K562 (cell line): Measurements from ENCODE around the gene GCG. TPM values are rescaled to one million over a fixed set of nuclear protein-coding genes. Genes with fewer than 3 reads are reported as not detected.

Experiments
- ATAC-seq: fragments of 200-7000 bp; cut with Tn5 transposase; 3 replicates; pipeline ENCODE4 v1.9.1; 2020; ENCODE audit warnings: moderate library complexity
- BruUV-seq: library from RNA; stranded (reverse); fragments of 400-500 nt; replicated peaks from 2 replicates; lab custom pipeline; 2021; lab: Mats Ljungman, UMichigan
- CTCF ChIA-PET: fragments of 300-600 bp; formaldehyde crosslinking; extraction: SDS; loops from one replicate; lab custom pipeline; 2021; ENCODE audit warnings: low intra/inter-chr PET ratio; lab: Yijun Ruan, JAX
- POLR2A ChIA-PET: fragments of 300-600, 350-650 bp; sonication (Branson Sonifier 250); formaldehyde crosslinking; extraction: SDS; loops from one replicate; lab custom pipeline; 2021; ENCODE audit warnings: antibody characterized with exemption, inconsistent platforms; lab: Yijun Ruan, JAX
- DNase-seq, 4 experiments: peaks; one replicate each; pipeline versions ENCODE4 v3.0.0 to v3.0.0-alpha.2; 2011 to 2018; ENCODE audit warnings: low spot score in 3 of 4, mixed read lengths in 3 of 4; ENCODE audit errors: extremely low read depth in 1 of 4
- FAIRE-seq: peaks from 2 replicates; lab custom pipeline; 2011; peaks lifted over from hg19 to GRCh38; lab: Jason Lieb, UNC
- H2AFZ ChIP-seq: 2 replicates; pipeline ENCODE4 v1.6.0; 2011; ENCODE audit warnings: low read depth, low read length, control low read depth, inconsistent platforms
- H3K27ac ChIP-seq: fragments of 200-600 bp; 3 replicates; pipeline ENCODE4 v1.8.0; 2011; ENCODE audit warnings: low read depth, mild to moderate bottlenecking, control low read depth, inconsistent platforms, low read length, moderate library complexity, mixed read lengths; ENCODE audit errors: extremely low read depth
- H3K27me3 ChIP-seq, 2 experiments: fragments of 300-600 bp in 1 of 2; 2 replicates in 1 of 2; 3 replicates in 1 of 2; pipeline versions ENCODE4 v1.6.0 to v1.8.0; 2011; ENCODE audit warnings: inconsistent platforms in 2 of 2, low read length in 2 of 2, mild to moderate bottlenecking in 1 of 2, mixed read lengths in 1 of 2, moderate library complexity in 1 of 2; ENCODE audit not compliant: control insufficient read depth in 2 of 2, insufficient read depth in 2 of 2
- H3K36me3 ChIP-seq: fragments of 300-600 bp; 3 replicates; pipeline ENCODE4 v1.8.0; 2011; ENCODE audit warnings: mild to moderate bottlenecking, low read length, inconsistent platforms; ENCODE audit not compliant: control insufficient read depth, insufficient read depth
- H3K4me1 ChIP-seq, 2 experiments: fragments of 200-600 bp in 1 of 2; replicated peaks in 1 of 2; 2 replicates in 1 of 2; 3 replicates in 1 of 2; pipeline versions ENCODE4 v1.5.1 to v1.8.0; 2011; ENCODE audit warnings: inconsistent platforms in 2 of 2, low read length in 2 of 2, mild to moderate bottlenecking in 1 of 2, mixed read lengths in 1 of 2, moderate library complexity in 1 of 2; ENCODE audit not compliant: control insufficient read depth in 2 of 2, insufficient read depth in 2 of 2
- H3K4me2 ChIP-seq: 2 replicates; pipeline ENCODE4 v1.6.1; 2011; ENCODE audit warnings: low read length, control low read depth, inconsistent platforms, mixed read lengths; ENCODE audit not compliant: insufficient read depth
- H3K4me3 ChIP-seq: fragments of 200-600 bp; sonication (generic), shearing (Covaris generic); 2 replicates; pipeline ENCODE4 v1.5.1; 2016; ENCODE audit warnings: control low read depth, inconsistent platforms
- H3K79me2 ChIP-seq: fragments of 200-600 bp; 3 replicates; pipeline ENCODE4 v1.8.0; 2011; ENCODE audit warnings: low read length, inconsistent platforms; ENCODE audit not compliant: control insufficient read depth, insufficient read depth
- H3K9ac ChIP-seq, 2 experiments: 2 replicates each; pipeline versions ENCODE4 v1.6.0 to v1.6.1; 2011; ENCODE audit warnings: low read depth in 2 of 2, low read length in 2 of 2, control low read depth in 1 of 2, inconsistent platforms in 1 of 2, mild to moderate bottlenecking in 1 of 2, mixed read lengths in 1 of 2; ENCODE audit not compliant: insufficient read depth in 1 of 2
- H3K9me1 ChIP-seq: one replicate; pipeline ENCODE4 v1.6.0; 2011; ENCODE audit warnings: inconsistent platforms, mild to moderate bottlenecking, low read length, moderate library complexity; ENCODE audit not compliant: control insufficient read depth, insufficient read depth
- H3K9me3 ChIP-seq: replicated peaks from 2 replicates; pipeline ENCODE4 v1.5.1; 2011; ENCODE audit warnings: low read depth, low read length, inconsistent platforms; ENCODE audit not compliant: control insufficient read depth, insufficient read depth
- H4K20me1 ChIP-seq: replicated peaks from 2 replicates; pipeline ENCODE4 v1.6.1; 2011; ENCODE audit warnings: low read length, inconsistent platforms, mixed read lengths; ENCODE audit not compliant: control insufficient read depth, insufficient read depth
- ARID4B ChIP-seq: sonication (generic); formaldehyde crosslinking; IDR thresholded peaks from 2 replicates; pipeline ENCODE4 v1.8.0; 2022; ENCODE audit warnings: mild to moderate bottlenecking, missing genetic modification reagents
- EP400 ChIP-seq: fragments of 450-650 bp; IDR thresholded peaks from 2 replicates; pipeline ENCODE4 v1.6.1; 2017; ENCODE audit warnings: antibody characterized with exemption, mild to moderate bottlenecking, moderate library complexity
- HMGXB4 ChIP-seq: sonication (generic); formaldehyde crosslinking; IDR thresholded peaks from 2 replicates; pipeline ENCODE4 v1.8.1; 2023; ENCODE audit warnings: mild to moderate bottlenecking, missing genetic modification reagents
- MLLT1 ChIP-seq, 2 experiments: fragments of 450-650 bp; IDR thresholded peaks; 2 replicates each; pipeline ENCODE4 v1.6.1; 2016
- NFE2L1 ChIP-seq: fragments of 450-650 bp; IDR thresholded peaks from 2 replicates; pipeline ENCODE4 v1.6.1; 2016; ENCODE audit warnings: missing genetic modification characterization, low read depth, mild to moderate bottlenecking, missing compliant biosample characterization, moderate library complexity, borderline replicate concordance
- NFIC ChIP-seq: fragments of 450-650 bp; IDR thresholded peaks from 2 replicates; pipeline ENCODE4 v1.6.1; 2017; ENCODE audit warnings: mild to moderate bottlenecking, inconsistent platforms
- OTX1 ChIP-seq: fragments of 450-650 bp; formaldehyde crosslinking; IDR thresholded peaks from 2 replicates; pipeline ENCODE4 v1.4.0; 2022; ENCODE audit warnings: mild to moderate bottlenecking
- TCF7 ChIP-seq: sonication (generic); IDR thresholded peaks from 2 replicates; pipeline ENCODE4 v1.6.1; 2016; ENCODE audit warnings: antibody characterized with exemption, borderline replicate concordance
- ZNF239 ChIP-seq: fragments of 250-450 bp; sonication (Bioruptor Pico); IDR thresholded peaks from 2 replicates; pipeline ENCODE4 v1.4.0; 2020; ENCODE audit warnings: mild to moderate bottlenecking
- ZNF253 ChIP-seq: fragments of 250-450 bp; sonication (Bioruptor Pico); conservative IDR thresholded peaks from 2 replicates; pipeline ENCODE4 v1.6.1; 2021; ENCODE audit warnings: mild to moderate bottlenecking
- ZNF280A ChIP-seq: fragments of 450-650 bp; IDR thresholded peaks from 2 replicates; pipeline ENCODE4 v1.6.1; 2018; ENCODE audit warnings: mild to moderate bottlenecking, low read depth; ENCODE audit not compliant: partially characterized antibody
- ZZZ3 ChIP-seq: fragments of 450-650 bp; IDR thresholded peaks from 2 replicates; pipeline ENCODE4 v1.6.1; 2016; ENCODE audit warnings: antibody characterized with exemption, mild to moderate bottlenecking, moderate library complexity
- WGBS: fragments of 100-300 bp; shearing (Covaris generic); methylation state at CpG from one replicate; pipeline ENCODE4 v1.1.6; 2016; ENCODE audit warnings: low coverage, mixed read lengths; ENCODE audit not compliant: insufficient coverage; ENCODE audit errors: missing lambda C conversion rate; 5-methylcytosine and 5-hydroxymethylcytosine counted together
- in situ Hi-C: fragments of 300-500 bp; cut with MboI; formaldehyde crosslinking; loops from 4 replicates; pipeline ENCODE4 v1.15.0; 2018; ENCODE audit warnings: inconsistent platforms, mixed read lengths
- intact Hi-C: fragments of 100-400 bp; cut with micrococcal nuclease; formaldehyde crosslinking; loops from 2 replicates; pipeline ENCODE4 v1.14.2; 2022
- polyA plus RNA-seq, 8 experiments: library from polyadenylated mRNA; depleted of rRNA in 4 of 8; stranded (reverse) in 5 of 8; unstranded in 3 of 8; fragments of >200 nt; fragmentation: Nextera tagmentation in 2 of 8; fragmentation: Illumina TruSeq in 1 of 8; extraction: Ambion mirVana in 2 of 8; extraction: Trizol in 1 of 8; gene quantifications; 2 replicates each; pipeline versions ENCODE4 v1.2.1 to v1.2.3, GENCODE V29; 2011 to 2014; ENCODE audit warnings: inconsistent platforms in 1 of 8, missing spikeins in 1 of 8
- total RNA-seq, 7 experiments: library from RNA; depleted of rRNA in 6 of 7; stranded (reverse); fragments of >200 nt in 6 of 7; fragmentation: Illumina TruSeq in 2 of 7; extraction: Trizol in 2 of 7; gene quantifications; 2 replicates each; pipeline versions ENCODE4 v1.2.1 to v1.2.3, GENCODE V29; 2011 to 2021; ENCODE audit warnings: low replicate concordance in 1 of 7

GCG gene
- total and polyA plus RNA-seq, 9 of the 15 experiments (the other 6 are each of a cell fraction or from before 2014, with no cell fraction given): not detected

- TF ChIP-seq MLLT1 (IDR thresholded peaks at IDR 0.05): no peak
- TF ChIP-seq EP400: no peak
- no peak for TF ChIP-seq NFE2L1
- no peak for TF ChIP-seq ZNF253 (CRISPR knock-in tag)
- no peak for TF ChIP-seq HMGXB4 (CRISPR knock-in tag)
- no peak for TF ChIP-seq TCF7
- no peak for TF ChIP-seq OTX1 (CRISPR knock-in tag)
- no peak for TF ChIP-seq NFIC
Observed at GRCh38 chr2:162149940-162150339, 2.1 kb downstream of the GCG start (continued).

GRCh38 chr2:162149466-162149865, 2.6 kb downstream of the GCG start:
- Histone ChIP-seq H3K36me3 (no peaks in the 10 kb centered on the region), H3K4me3 (no peak overlapping the region), H3K27ac (no peak overlapping the region), H4K20me1 (no peaks in the 10 kb centered on the region), H3K9ac (no peak overlapping the region), H3K9me3 (no peaks in the 10 kb centered on the region; the same call in 1 of the 2 replicates), H3K4me1 (no peaks in the 10 kb centered on the region), H3K4me2 (no peak overlapping the region), H3K27me3 (no peaks in the 10 kb centered on the region), H3K9me1 (no peaks in the 10 kb centered on the region), H3K79me2 (no peaks in the 10 kb centered on the region), H2AFZ (no peak overlapping the region)
- no TSS peak for BruUV-seq
- ChIA-PET POLR2A (interaction anchor here (0.6 kb wide), 1 partner anchor 29 kb away, joined by 3 read pairs; no protein-coding TSS in a partner anchor), CTCF (no interaction called here)
- no peak for DNase-seq
- no peak for FAIRE-seq
- 0% methylated on average over 2 of the region's 2 CpGs for WGBS
- no peak for TF ChIP-seq ZZZ3
- TF ChIP-seq ZNF239 (CRISPR knock-in tag): no peak
- no peak for TF ChIP-seq ARID4B (CRISPR knock-in tag)
- no peak for TF ChIP-seq ZNF280A
- in situ Hi-C loops: loop anchor here (25.0 kb wide), 1 partner anchor 887 kb away; no protein-coding TSS in a partner anchor
- no peak for ATAC-seq
- intact Hi-C loops: no loop called here
